ENCODE data around the gene SNAP29. TPM values are rescaled to one million over a fixed set of nuclear protein-coding genes. Genes with fewer than 3 reads are reported as not detected.

Gene SNAP29
- total and polyA plus RNA-seq, 9 of the 15 experiments (the other 6 are each of a cell fraction or from before 2014, with no cell fraction given) = 19.5 to 250 (median 75.9) TPM

GRCh38 chr22:20823264-20823663 is 35.5 kb upstream of the SNAP29 start (continued):
- peak; percentile 34; the same call in 1 of the 2 replicates for TF ChIP-seq ZNF277 (CRISPR knock-in tag; IDR thresholded peaks at IDR 0.05; ENCODE audit: borderline replicate concordance)
- TF ChIP-seq ZNF41 (CRISPR knock-in tag; conservative IDR thresholded peaks at IDR 0.05) = 0 out of 2 replicates have a peak, but pooled peaks have one; percentile 7
- TF ChIP-seq ZBTB8A (IDR thresholded peaks at IDR 0.05; ENCODE audit: partially characterized antibody) = no peak
- TF ChIP-seq CREBBP (IDR thresholded peaks at IDR 0.05; ENCODE audit: low read depth, low read length) = no peak
- no peak for TF ChIP-seq CAMTA2 (CRISPR knock-in tag; conservative IDR thresholded peaks at IDR 0.05)
- TF ChIP-seq MGA (IDR thresholded peaks at IDR 0.05) = no peak
- TF ChIP-seq ZKSCAN1 (IDR thresholded peaks at IDR 0.05; ENCODE audit: low read depth, low read length) = no peak
- peak; percentile 72 for TF ChIP-seq ZFP30 (CRISPR knock-in tag; IDR thresholded peaks at IDR 0.05; ENCODE audit: borderline replicate concordance)
- TF ChIP-seq TAF9B (IDR thresholded peaks at IDR 0.05; ENCODE audit: partially characterized antibody) = no peak
- TF ChIP-seq HNRNPLL (IDR thresholded peaks at IDR 0.05; ENCODE audit: low read depth, low read length, poor library complexity, severe bottlenecking) = no peak
- TF ChIP-seq ZNF778 (CRISPR knock-in tag; IDR thresholded peaks at IDR 0.05) = peak; percentile 87; the same call in 1 of the 2 replicates
- no peak for TF ChIP-seq SP1 (CRISPR knock-in tag; IDR thresholded peaks at IDR 0.05)
- TF ChIP-seq ZNF23 (CRISPR knock-in tag; IDR thresholded peaks at IDR 0.05) = no peak
- TF ChIP-seq RAD21 (CRISPR knock-in tag; conservative IDR thresholded peaks at IDR 0.05 in 1 of 2, IDR thresholded peaks at IDR 0.05 in 1 of 2) = peak in 1 of 2 experiments; percentile 15; a peak in 1 of 4 replicates
- TF ChIP-seq BRCA1 (IDR thresholded peaks at IDR 0.05) = no peak
- no peak for TF ChIP-seq BRCA1 (CRISPR knock-in tag; IDR thresholded peaks at IDR 0.05)
- no peak for TF ChIP-seq PHF21A (IDR thresholded peaks at IDR 0.05; ENCODE audit: borderline replicate concordance, low read depth)
- no peak for TF ChIP-seq ZFPM2 (CRISPR knock-in tag; IDR thresholded peaks at IDR 0.05)
